HG03457 (cell line): ENCODE data around the gene DSE.

ENCODE experiments used
- ATAC-seq: cut with Tn5 transposase; IDR thresholded peaks from one replicate; pipeline ENCODE4 v1.9.1; 2021; ENCODE audit warnings: moderate number of reproducible peaks; ENCODE audit not compliant: unreplicated experiment

Gene DSE

DNA sequence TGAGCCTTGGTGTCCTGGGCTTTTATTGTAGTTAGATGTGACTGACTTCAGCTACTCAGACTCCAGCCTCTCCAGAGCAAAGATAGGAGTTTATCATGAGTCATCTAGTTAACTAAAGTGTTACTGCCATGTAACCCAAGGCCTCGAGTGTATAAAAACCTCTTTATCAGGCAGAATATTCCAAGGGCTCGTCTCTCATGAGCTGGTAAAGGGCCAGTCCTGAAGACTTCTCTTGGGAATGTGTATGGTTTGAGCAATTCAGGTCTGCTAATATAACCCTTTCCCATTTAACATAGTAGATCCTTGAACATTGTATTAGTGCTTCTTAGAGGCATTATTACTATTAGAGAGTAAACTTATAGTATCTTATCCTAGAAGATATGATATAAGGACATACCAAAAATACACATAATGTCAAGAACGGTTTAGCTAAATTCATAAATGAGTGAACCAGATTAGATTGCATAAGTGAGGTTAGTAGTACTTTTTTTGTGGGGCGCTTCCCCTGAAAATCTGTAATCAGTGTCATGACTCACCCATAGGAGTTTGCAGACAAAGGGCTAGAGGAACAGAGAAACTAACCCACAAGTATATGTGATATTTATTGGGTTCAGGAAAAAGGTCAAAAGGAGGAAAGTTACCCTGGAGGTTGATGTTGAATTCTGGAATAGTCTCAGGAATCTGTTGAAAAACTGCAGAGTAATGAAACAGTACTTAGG lies 16.0 kb downstream of the DSE start:
- ATAC-seq, result no peak

- peak; percentile 59 for ATAC-seq
Observed at GRCh38 chr6:116387374-116387773, 16.6 kb downstream of the DSE start.

GRCh38 chr6:116388924-116389323 lies 18.2 kb downstream of the DSE start:
- no peak for ATAC-seq

DNA sequence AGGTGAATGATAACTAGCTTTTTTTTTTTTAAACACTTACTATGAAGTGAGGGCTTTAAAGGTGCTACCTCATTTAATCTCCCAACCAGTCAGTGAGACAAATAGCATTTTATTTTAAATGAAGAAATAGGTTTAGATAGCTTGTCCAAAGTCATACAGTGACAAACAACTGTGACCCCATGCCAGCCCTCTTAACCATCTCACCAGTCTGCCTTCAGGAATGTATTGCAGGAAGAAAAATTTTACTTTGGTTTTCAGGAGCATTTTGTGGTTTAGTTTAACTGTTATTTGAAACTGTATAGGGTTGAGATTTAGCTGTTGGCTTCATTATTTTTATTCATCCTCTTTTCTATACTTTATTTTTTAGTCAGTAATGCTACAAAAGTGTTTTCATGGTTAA lies 18.6 kb downstream of the DSE start:
- no peak for ATAC-seq

DNA sequence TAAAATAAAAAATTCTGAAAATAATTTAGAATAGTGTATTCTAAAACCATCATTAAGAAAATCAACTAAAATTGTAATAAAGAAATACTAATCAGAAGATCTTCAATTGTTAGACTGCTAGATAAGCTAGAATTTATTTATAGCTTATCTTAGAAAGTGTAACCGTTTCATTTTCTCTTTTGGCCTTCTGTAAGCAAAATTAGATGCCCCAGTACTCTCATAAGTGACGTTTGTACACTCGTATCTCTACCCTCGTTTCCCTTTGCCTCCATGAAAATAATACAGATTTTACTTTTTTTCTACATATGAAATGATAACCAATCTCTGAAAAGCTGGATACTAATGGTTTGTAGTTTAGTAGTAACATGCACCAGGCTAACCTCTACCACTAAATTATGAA lies 19.8 kb downstream of the DSE start:
- ATAC-seq, result peak; percentile 40

DNA sequence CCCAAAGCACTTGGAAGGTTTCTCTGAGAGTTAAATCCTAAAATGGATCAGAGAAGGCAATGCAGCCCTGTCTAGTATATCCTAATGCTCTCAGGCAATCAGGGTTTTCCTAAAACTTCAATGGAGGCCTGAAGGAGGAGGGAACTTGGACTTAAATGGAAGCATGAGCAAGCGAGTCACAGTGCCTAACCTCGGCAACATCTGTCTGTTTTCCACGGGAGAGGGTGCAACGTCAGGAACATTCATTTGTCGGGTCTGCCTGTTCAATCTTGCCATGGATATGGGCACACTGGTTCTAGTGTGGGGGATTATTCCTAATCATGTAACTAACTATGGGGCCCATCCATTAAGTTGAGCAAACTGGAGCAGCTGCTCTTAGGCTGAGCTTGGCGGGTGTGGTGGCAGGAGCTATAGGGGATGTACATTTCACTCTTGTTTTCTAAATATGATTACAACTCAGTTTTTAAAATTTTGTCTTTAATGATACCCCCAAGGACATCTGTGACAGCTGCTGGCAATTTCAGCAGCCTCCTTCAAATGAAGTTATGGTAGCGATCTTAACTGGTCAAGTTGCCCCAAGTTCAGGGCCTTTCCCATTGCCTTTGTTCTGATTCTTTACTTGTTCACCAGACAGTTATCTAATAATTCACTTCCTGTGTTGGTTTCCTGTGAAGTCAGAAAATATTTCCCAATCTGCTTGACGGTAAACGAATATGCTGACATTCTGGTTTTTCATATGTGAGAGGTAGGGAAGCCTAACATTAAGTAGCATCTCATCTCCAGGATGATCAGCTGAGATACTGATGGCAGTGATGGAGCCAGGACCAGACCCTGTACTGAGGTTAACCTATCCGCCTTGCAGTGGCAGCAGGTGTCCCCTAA lies 21.6 kb downstream of the DSE start:
- ATAC-seq, result no peak

DNA sequence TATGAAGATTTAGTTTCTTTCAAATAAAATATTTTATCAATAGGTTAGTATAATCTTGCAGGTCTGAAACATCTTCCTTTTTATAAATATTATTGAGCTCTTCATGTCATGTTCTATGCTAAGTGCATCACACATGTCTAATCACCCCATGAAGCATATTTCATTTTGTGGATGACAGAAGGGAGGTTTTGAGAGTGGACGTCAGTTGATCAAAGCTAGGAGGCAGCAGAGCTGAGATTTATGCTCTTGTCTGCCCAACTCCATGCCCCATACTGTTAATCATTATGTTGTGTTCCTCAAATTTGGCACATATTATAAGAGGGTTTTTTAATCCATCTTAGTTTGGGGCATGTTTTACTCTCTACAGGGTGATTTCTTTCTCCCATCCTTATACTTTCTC lies 22.7 kb downstream of the DSE start:
- no peak for ATAC-seq

DNA sequence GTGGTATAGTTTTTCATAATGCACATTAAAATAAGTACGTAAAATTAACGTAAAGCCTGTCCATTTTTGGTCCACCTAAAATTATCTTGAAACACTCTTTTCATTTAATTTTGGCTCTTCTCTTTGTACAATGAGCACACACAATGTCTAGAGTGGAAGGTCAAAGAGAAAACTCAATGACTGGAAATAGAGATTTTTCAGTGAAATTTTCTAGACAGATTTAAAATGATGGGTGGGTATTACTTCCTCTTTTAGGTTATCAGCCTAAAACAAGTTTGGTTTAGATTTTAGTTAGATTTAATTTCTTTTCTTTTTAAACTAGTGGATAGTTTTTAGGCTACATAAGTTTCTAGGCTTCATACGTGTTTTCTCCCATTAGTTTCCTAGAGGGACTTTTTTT lies 24.9 kb downstream of the DSE start:
- ATAC-seq, result no peak

DNA sequence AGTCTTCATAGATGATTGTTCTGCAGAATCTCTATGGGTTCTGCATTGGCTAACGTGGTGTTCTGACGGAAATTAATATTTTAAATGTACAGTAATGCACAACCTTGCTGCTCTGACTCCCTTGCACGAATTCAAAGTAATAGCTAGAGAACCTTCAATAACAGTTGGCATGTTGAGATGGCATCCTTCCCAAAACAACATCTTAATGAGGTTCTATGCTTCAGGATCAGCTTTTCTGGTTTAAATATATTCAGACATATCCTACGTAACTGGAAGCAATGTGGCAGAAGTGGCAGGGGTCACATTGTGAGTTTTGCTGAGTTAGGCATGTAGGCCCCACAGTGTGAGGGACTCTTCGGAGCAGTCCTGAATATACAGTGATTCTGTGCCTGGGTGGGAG lies 25.7 kb downstream of the DSE start:
- no peak for ATAC-seq

DNA sequence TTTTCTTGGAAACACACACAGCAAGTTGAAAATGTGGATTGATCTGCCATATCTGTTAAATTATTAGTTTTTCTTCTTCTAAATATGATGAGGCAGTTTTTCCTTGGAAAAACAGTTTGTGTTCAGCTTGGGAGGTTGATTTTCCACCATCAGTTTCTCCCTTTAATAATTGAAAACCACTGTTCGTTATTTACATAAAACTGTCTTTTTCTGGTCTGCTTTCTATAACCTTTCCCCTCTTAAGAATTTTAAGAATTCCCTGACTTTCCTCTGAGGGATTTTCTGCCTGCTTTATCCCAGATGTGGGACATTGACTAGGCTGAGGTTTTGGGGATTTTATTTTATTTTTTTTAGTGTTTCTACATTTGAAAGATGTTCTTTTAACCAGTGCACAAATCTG lies 27.2 kb downstream of the DSE start:
- no peak for ATAC-seq

- no peak for ATAC-seq
Observed at GRCh38 chr6:116398316-116399010, 27.7 kb downstream of the DSE start.

DNA sequence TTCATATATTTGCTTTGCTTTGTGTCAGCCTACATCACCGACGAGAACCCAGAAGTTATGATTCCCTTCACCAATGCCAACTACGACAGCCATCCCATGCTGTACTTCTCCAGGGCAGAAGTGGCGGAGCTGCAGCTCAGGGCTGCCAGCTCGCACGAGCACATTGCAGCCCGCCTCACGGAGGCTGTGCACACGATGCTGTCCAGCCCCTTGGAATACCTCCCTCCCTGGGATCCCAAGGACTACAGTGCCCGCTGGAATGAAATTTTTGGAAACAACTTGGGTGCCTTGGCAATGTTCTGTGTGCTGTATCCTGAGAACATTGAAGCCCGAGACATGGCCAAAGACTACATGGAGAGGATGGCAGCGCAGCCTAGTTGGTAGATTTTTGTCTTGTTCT lies 28.5 kb downstream of the DSE start:
- no peak for ATAC-seq

GRCh38 chr6:116400328-116400727 lies 29.6 kb downstream of the DSE start:
- no peak for ATAC-seq

DNA sequence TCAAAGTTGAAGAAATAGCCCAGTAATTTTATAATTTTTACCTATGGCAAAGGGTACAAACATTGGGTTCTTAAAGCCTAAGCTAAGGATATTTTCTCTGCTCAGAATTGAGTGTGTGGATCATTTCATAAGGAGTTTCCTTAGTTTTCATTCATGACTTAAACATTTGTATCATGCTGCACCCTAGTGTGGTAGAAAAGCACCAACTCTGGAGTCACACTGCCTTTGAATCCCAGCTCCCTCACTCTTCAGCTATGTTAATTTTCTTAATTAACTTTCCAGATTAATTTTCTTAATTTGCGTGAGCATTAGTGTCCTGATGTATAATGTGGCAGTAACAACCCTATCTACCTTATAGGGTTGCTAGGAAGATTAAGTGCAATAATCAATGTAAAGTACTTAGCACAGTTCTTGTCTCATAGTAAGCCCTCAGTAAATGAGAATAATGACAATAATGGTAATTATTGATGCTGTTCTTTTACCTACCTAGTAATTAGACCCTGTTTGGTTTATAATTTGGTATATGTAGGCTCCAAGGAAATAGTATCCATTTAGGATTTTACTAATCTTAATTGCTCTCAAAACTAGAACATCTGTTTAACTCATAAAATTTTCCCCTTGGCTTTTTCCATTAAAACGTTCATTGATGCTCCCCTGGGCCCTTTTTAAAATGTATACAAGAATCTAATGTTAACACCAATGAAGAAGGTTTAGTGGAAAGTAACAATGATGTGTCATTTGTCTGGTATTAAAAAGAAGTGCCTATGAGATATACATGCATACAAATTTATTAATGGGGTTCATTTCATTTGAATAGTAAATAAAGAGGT lies 31.6 kb downstream of the DSE start:
- ATAC-seq, result no peak

DNA sequence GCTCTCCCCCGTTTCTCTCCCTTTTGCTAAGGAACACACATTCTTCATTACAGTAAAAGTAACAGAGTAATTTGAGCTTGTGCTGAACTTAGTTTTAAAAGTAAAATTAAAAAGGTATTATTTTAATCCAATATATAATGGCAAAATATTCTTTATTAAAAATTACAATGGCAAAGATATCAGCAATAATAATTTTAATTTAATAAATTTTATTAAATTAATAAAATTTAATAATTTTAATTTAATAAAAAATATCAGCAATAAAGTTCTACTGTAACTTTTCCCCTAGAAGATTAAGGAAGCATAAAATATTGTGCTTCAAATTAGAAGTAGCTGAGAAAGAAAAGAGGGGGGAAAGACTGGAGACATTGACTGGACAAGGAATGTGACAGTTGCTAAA lies 32.5 kb downstream of the DSE start:
- ATAC-seq, result no peak

- ATAC-seq, result no peak
Observed at GRCh38 chr6:116404696-116405095, 33.9 kb downstream of the DSE start.

DNA sequence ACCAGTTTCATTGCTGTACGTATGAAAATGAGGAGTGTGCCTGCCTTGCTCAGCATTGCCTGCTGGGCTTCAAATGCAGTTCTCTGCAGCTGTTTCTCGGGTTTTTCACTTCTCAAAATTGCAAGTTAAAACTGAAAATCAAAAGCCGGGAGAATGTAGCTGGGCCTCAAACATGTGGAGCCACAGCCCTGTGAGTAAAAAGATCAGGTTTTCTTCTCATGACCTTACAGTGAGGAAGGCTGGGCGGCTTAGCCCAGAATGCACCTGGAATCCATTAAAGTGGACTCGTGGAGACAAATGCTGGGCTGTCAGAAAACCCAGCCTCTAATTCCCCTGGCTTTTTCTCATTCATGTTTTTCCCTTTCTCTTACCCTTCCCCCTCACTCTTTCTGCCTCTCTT lies 34.4 kb downstream of the DSE start:
- peak; percentile 51 for ATAC-seq

GRCh38 chr6:116405652-116406356 lies 35.1 kb downstream of the DSE start:
- no peak for ATAC-seq

DNA sequence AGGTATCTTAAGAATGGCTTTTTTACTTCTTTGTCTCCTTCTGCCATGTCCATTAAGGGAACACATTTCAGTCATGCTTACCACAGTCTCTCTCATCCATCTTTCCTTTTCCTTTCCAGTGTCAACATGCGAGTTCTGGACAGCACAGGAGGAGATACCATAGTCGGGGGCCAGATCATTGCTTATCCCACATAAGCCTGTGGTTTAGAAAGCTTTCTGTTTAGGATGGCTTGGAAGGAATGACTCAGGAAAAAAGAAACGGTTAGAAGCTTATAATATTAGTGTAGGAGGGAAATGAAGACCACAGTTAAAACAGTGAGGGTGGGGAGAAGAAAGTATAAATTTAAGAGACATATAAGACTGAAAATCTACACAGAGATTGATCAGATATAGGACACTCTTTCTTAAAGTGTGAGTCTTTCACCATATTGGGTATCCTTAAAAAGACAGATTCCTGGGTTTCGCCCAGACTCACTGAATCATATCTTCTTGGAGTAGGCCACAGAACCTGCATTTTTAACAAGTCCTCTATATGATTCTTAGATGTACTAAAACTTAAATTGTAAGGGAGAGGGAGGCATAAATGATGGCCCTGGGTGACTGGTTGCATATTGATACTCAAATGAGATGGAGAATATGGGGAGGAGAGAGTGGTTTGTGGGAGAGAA lies 36.1 kb downstream of the DSE start:
- no peak for ATAC-seq

GRCh38 chr6:116408491-116408890 lies 37.7 kb downstream of the DSE start:
- no peak for ATAC-seq
